GM23338 (cell line): ENCODE data around the gene METRNL. TPM values are rescaled to one million over a fixed set of nuclear protein-coding genes. Genes with fewer than 3 reads are reported as not detected.

Experiments used
- ATAC-seq: fragments of 200-7000 bp; cut with Tn5 transposase; 3 replicates; pipeline ENCODE4 v1.9.1; 2020
- DNase-seq: peaks from one replicate; pipeline ENCODE4 v3.0.0-alpha.2; 2015; ENCODE audit warnings: low spot score
- H2AFZ ChIP-seq: fragments of 200-600 bp; sonication (generic); 2 replicates; pipeline ENCODE4 v1.8.0; 2016; ENCODE audit warnings: antibody characterized with exemption, mild to moderate bottlenecking, moderate library complexity
- H3F3A ChIP-seq: fragments of 200-600 bp; sonication (generic); replicated peaks from 2 replicates; pipeline ENCODE4 v1.8.0; 2017; ENCODE audit warnings: antibody characterized with exemption, mixed run types, low read depth
- H3K27ac ChIP-seq: fragments of 200-600 bp; sonication (generic); 2 replicates; pipeline ENCODE4 v1.6.1; 2016; ENCODE audit warnings: low read depth
- H3K27me3 ChIP-seq: fragments of 200-600 bp; sonication (generic); 2 replicates; pipeline ENCODE4 v1.8.0; 2016; ENCODE audit warnings: mild to moderate bottlenecking, mixed run types, moderate library complexity; ENCODE audit not compliant: insufficient read depth
- H3K36me3 ChIP-seq: fragments of 200-600 bp; sonication (generic); 2 replicates; pipeline ENCODE4 v1.8.0; 2016; ENCODE audit warnings: mild to moderate bottlenecking; ENCODE audit not compliant: insufficient read depth
- H3K4me1 ChIP-seq: fragments of 200-600 bp; sonication (generic); 2 replicates; pipeline ENCODE4 v1.8.0; 2016; ENCODE audit warnings: mild to moderate bottlenecking, moderate library complexity; ENCODE audit not compliant: insufficient read depth
- H3K4me2 ChIP-seq: fragments of 200-600 bp; sonication (generic); 2 replicates; pipeline ENCODE4 v1.7.1; 2017; ENCODE audit warnings: mixed run types
- H3K4me3 ChIP-seq: fragments of 200-600 bp; sonication (generic); 2 replicates; pipeline ENCODE4 v1.6.1; 2016; ENCODE audit warnings: mixed run types
- H3K79me2 ChIP-seq: fragments of 200-600 bp; sonication (generic); replicated peaks from 2 replicates; pipeline ENCODE4 v1.8.0; 2017; ENCODE audit warnings: mild to moderate bottlenecking; ENCODE audit not compliant: insufficient read depth
- H3K9me2 ChIP-seq: fragments of 200-600 bp; sonication (generic); 2 replicates; pipeline ENCODE4 v1.8.0; 2017; ENCODE audit not compliant: insufficient read depth
- H4K20me1 ChIP-seq: fragments of 200-600 bp; sonication (generic); replicated peaks from 2 replicates; pipeline ENCODE4 v1.8.0; 2017; ENCODE audit warnings: mild to moderate bottlenecking; ENCODE audit not compliant: insufficient read depth
- H3K27ac Mint-ChIP-seq: 2 replicates; pipeline ENCODE4 v1.8.0; 2020; ENCODE audit warnings: inconsistent platforms, mild to moderate bottlenecking, moderate library complexity, mixed read lengths
- H3K27me3 Mint-ChIP-seq: 3 replicates; pipeline ENCODE4 v1.8.0; 2022; ENCODE audit warnings: low read depth, mild to moderate bottlenecking, moderate library complexity, mixed read lengths, inconsistent platforms; ENCODE audit not compliant: insufficient read depth, poor library complexity
- H3K36me3 Mint-ChIP-seq: 3 replicates; pipeline ENCODE4 v1.8.0; 2021; ENCODE audit warnings: low read depth, mild to moderate bottlenecking, inconsistent platforms, moderate library complexity, mixed read lengths
- H3K4me1 Mint-ChIP-seq: 3 replicates; pipeline ENCODE4 v1.8.0; 2020; ENCODE audit warnings: mild to moderate bottlenecking, inconsistent platforms, mixed read lengths
- H3K4me3 Mint-ChIP-seq: 3 replicates; pipeline ENCODE4 v1.8.0; 2021; ENCODE audit warnings: moderate library complexity, mild to moderate bottlenecking, inconsistent platforms, mixed read lengths
- H3K9me3 Mint-ChIP-seq: 3 replicates; pipeline ENCODE4 v1.8.0; 2020; ENCODE audit warnings: moderate library complexity, mild to moderate bottlenecking, inconsistent platforms, mixed read lengths
- CREB1 ChIP-seq: fragments of 250-450 bp; sonication (Bioruptor Pico); IDR thresholded peaks from 2 replicates; pipeline ENCODE4 v1.5.0; 2020; ENCODE audit warnings: low read depth, mild to moderate bottlenecking, moderate library complexity
- EZH2 ChIP-seq: fragments of 200-600 bp; sonication (generic); IDR thresholded peaks from one replicate; pipeline ENCODE4 v1.8.0; 2017; ENCODE audit warnings: antibody characterized with exemption, mild to moderate bottlenecking, low read depth; ENCODE audit not compliant: unreplicated experiment
- EZH2phosphoT487 ChIP-seq: fragments of 200-600 bp; sonication (generic); IDR thresholded peaks from one replicate; pipeline ENCODE4 v1.8.1; 2018; ENCODE audit warnings: antibody characterized with exemption; ENCODE audit not compliant: unreplicated experiment
- JUNB ChIP-seq: IDR thresholded peaks from one replicate; pipeline ENCODE4 v1.6.1; 2016; ENCODE audit warnings: antibody characterized with exemption; ENCODE audit not compliant: unreplicated experiment
- NANOG ChIP-seq: IDR thresholded peaks from 2 replicates; pipeline ENCODE4 v1.6.1; 2016; ENCODE audit warnings: antibody characterized with exemption, borderline replicate concordance
- POLR2AphosphoS5 ChIP-seq: IDR thresholded peaks from 2 replicates; pipeline ENCODE4 v1.6.1; 2016; ENCODE audit warnings: antibody characterized with exemption, low read depth
- STAT1 ChIP-seq: IDR thresholded peaks from one replicate; pipeline ENCODE4 v1.6.1; 2016; ENCODE audit warnings: antibody characterized with exemption; ENCODE audit not compliant: unreplicated experiment
- ZNF114 ChIP-seq: fragments of 250-450 bp; sonication (Bioruptor Pico); IDR thresholded peaks from 2 replicates; pipeline ENCODE4 v1.5.0; 2020; ENCODE audit warnings: mild to moderate bottlenecking, moderate library complexity
- ZNF331 ChIP-seq: fragments of 250-450 bp; sonication (Bioruptor Pico); IDR thresholded peaks from 2 replicates; pipeline ENCODE4 v1.5.0; 2020; ENCODE audit warnings: low read depth, mild to moderate bottlenecking, moderate library complexity
- polyA plus RNA-seq: library from polyadenylated mRNA; unstranded; fragments of >200 nt; fragmentation: Nextera tagmentation; extraction: Ambion mirVana; gene quantifications from 2 replicates; pipeline ENCODE4 v1.2.1, GENCODE V29; 2016
- total RNA-seq: library from RNA; depleted of rRNA; stranded (reverse); fragments of >200 nt; shearing (Covaris generic); gene quantifications from 2 replicates; pipeline ENCODE4 v1.2.3, GENCODE V29; 2014
- TF ChIP-seq, protein P1 (sequence below), 2 experiments: fragments of 200-600 bp in 1 of 2; sonication (generic) in 1 of 2; conservative IDR thresholded peaks; 2 replicates each; pipeline versions ENCODE4 v1.5.1 to v1.6.1; 2016 to 2017; ENCODE audit warnings: antibody characterized with exemption in 2 of 2, low read depth in 2 of 2, mild to moderate bottlenecking in 2 of 2, moderate library complexity in 1 of 2
- TF ChIP-seq, protein P2 (sequence below): IDR thresholded peaks from one replicate; pipeline ENCODE4 v1.6.1; 2018; ENCODE audit warnings: antibody characterized with exemption; ENCODE audit not compliant: unreplicated experiment
- TF ChIP-seq, protein P3 (sequence below): fragments of 250-450 bp; sonication (Bioruptor Pico); IDR thresholded peaks from 2 replicates; pipeline ENCODE4 v1.5.0; 2020; ENCODE audit warnings: mild to moderate bottlenecking, moderate library complexity
- TF ChIP-seq, protein P4 (sequence below): IDR thresholded peaks from 2 replicates; pipeline ENCODE4 v1.6.1; 2016; ENCODE audit warnings: antibody characterized with exemption

Gene METRNL
- total and polyA plus RNA-seq, 2 experiments from 2014 or later, result 12.2 to 20.2 TPM

DNA sequence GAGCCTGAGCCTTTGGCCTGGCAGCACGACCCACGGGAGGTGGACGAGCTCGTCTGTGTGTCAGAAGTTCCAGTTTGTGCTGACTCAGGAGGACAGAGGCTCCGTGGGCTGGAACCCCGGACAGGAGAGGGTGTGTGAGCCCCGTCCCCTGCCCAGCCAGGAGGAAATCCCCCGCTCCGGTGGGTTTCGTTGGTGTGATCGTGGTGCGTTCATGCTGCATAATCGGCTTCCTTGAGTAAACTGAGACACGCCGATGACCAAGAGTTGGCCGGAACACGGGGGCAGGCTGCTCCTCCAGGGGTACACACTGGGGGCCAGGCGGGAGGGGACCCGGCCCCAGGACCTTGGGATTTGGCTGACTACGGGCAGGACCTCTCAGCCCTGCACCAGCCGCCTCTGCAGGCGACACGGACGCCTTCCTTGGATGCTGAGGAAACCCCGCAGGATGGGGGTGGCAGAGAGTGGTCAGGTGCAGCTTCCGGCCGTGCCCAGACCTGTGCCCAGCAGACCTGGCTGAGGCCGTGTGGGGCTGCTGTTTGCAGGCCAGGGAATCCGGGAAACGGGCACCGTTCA is 8.5 kb downstream of the METRNL start:
- H3F3A ChIP-seq, result no peaks in the 10 kb centered on the region
- ATAC-seq, result no peak
- 0 out of 2 replicates have a peak overlapping the region, but pooled peaks have one; percentile 50 for H3K27ac ChIP-seq
- Mint-ChIP-seq H3K36me3 (peaks cover 13% of the 10 kb centered on the region; the same call in 2 of the 3 replicates), H3K9me3 (no peaks in the 10 kb centered on the region; the same call in 2 of the 3 replicates), H3K27me3 (peaks cover 8% of the 10 kb centered on the region), H3K4me3 (no peak overlapping the region), H3K4me1 (peaks cover 38% of the 10 kb centered on the region), H3K27ac (no peak overlapping the region)
- no peak overlapping the region for H3K4me3 ChIP-seq
- H3K4me2 ChIP-seq, result no peak overlapping the region
- H3K4me1 ChIP-seq, result peaks cover 14% of the 10 kb centered on the region
- no peaks in the 10 kb centered on the region for H3K27me3 ChIP-seq
- DNase-seq, result no peak
- no peak for TF ChIP-seq EZH2
- no peak for TF ChIP-seq JUNB
- no peak for TF ChIP-seq ZNF331 (CRISPR knock-in tag)
- no peak for TF ChIP-seq STAT1
- TF ChIP-seq, protein P1, sequence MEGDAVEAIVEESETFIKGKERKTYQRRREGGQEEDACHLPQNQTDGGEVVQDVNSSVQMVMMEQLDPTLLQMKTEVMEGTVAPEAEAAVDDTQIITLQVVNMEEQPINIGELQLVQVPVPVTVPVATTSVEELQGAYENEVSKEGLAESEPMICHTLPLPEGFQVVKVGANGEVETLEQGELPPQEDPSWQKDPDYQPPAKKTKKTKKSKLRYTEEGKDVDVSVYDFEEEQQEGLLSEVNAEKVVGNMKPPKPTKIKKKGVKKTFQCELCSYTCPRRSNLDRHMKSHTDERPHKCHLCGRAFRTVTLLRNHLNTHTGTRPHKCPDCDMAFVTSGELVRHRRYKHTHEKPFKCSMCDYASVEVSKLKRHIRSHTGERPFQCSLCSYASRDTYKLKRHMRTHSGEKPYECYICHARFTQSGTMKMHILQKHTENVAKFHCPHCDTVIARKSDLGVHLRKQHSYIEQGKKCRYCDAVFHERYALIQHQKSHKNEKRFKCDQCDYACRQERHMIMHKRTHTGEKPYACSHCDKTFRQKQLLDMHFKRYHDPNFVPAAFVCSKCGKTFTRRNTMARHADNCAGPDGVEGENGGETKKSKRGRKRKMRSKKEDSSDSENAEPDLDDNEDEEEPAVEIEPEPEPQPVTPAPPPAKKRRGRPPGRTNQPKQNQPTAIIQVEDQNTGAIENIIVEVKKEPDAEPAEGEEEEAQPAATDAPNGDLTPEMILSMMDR (conservative IDR thresholded peaks at IDR 0.05; ENCODE audit: low read depth in 2 of 2), result no peak
- TF ChIP-seq ZNF114 (CRISPR knock-in tag), result no peak
- TF ChIP-seq NANOG, result no peak
- TF ChIP-seq, protein P2, sequence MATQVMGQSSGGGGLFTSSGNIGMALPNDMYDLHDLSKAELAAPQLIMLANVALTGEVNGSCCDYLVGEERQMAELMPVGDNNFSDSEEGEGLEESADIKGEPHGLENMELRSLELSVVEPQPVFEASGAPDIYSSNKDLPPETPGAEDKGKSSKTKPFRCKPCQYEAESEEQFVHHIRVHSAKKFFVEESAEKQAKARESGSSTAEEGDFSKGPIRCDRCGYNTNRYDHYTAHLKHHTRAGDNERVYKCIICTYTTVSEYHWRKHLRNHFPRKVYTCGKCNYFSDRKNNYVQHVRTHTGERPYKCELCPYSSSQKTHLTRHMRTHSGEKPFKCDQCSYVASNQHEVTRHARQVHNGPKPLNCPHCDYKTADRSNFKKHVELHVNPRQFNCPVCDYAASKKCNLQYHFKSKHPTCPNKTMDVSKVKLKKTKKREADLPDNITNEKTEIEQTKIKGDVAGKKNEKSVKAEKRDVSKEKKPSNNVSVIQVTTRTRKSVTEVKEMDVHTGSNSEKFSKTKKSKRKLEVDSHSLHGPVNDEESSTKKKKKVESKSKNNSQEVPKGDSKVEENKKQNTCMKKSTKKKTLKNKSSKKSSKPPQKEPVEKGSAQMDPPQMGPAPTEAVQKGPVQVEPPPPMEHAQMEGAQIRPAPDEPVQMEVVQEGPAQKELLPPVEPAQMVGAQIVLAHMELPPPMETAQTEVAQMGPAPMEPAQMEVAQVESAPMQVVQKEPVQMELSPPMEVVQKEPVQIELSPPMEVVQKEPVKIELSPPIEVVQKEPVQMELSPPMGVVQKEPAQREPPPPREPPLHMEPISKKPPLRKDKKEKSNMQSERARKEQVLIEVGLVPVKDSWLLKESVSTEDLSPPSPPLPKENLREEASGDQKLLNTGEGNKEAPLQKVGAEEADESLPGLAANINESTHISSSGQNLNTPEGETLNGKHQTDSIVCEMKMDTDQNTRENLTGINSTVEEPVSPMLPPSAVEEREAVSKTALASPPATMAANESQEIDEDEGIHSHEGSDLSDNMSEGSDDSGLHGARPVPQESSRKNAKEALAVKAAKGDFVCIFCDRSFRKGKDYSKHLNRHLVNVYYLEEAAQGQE, result no peak
- TF ChIP-seq, protein P3, sequence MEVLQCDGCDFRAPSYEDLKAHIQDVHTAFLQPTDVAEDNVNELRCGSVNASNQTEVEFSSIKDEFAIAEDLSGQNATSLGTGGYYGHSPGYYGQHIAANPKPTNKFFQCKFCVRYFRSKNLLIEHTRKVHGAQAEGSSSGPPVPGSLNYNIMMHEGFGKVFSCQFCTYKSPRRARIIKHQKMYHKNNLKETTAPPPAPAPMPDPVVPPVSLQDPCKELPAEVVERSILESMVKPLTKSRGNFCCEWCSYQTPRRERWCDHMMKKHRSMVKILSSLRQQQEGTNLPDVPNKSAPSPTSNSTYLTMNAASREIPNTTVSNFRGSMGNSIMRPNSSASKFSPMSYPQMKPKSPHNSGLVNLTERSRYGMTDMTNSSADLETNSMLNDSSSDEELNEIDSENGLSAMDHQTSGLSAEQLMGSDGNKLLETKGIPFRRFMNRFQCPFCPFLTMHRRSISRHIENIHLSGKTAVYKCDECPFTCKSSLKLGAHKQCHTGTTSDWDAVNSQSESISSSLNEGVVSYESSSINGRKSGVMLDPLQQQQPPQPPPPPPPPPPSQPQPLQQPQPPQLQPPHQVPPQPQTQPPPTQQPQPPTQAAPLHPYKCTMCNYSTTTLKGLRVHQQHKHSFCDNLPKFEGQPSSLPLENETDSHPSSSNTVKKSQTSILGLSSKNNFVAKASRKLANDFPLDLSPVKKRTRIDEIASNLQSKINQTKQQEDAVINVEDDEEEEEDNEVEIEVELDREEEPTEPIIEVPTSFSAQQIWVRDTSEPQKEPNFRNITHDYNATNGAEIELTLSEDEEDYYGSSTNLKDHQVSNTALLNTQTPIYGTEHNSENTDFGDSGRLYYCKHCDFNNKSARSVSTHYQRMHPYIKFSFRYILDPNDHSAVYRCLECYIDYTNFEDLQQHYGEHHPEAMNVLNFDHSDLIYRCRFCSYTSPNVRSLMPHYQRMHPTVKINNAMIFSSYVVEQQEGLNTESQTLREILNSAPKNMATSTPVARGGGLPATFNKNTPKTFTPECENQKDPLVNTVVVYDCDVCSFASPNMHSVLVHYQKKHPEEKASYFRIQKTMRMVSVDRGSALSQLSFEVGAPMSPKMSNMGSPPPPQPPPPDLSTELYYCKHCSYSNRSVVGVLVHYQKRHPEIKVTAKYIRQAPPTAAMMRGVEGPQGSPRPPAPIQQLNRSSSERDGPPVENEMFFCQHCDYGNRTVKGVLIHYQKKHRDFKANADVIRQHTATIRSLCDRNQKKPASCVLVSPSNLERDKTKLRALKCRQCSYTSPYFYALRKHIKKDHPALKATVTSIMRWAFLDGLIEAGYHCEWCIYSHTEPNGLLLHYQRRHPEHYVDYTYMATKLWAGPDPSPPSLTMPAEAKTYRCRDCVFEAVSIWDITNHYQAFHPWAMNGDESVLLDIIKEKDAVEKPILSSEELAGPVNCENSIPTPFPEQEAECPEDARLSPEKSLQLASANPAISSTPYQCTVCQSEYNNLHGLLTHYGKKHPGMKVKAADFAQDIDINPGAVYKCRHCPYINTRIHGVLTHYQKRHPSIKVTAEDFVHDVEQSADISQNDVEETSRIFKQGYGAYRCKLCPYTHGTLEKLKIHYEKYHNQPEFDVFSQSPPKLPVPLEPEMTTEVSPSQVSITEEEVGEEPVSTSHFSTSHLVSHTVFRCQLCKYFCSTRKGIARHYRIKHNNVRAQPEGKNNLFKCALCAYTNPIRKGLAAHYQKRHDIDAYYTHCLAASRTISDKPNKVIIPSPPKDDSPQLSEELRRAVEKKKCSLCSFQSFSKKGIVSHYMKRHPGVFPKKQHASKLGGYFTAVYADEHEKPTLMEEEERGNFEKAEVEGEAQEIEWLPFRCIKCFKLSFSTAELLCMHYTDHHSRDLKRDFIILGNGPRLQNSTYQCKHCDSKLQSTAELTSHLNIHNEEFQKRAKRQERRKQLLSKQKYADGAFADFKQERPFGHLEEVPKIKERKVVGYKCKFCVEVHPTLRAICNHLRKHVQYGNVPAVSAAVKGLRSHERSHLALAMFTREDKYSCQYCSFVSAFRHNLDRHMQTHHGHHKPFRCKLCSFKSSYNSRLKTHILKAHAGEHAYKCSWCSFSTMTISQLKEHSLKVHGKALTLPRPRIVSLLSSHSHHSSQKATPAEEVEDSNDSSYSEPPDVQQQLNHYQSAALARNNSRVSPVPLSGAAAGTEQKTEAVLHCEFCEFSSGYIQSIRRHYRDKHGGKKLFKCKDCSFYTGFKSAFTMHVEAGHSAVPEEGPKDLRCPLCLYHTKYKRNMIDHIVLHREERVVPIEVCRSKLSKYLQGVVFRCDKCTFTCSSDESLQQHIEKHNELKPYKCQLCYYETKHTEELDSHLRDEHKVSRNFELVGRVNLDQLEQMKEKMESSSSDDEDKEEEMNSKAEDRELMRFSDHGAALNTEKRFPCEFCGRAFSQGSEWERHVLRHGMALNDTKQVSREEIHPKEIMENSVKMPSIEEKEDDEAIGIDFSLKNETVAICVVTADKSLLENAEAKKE, result no peak
- no peak for TF ChIP-seq EZH2phosphoT487
- TF ChIP-seq CREB1 (CRISPR knock-in tag), result no peak
- no peak for TF ChIP-seq POLR2AphosphoS5
- TF ChIP-seq, protein P4, sequence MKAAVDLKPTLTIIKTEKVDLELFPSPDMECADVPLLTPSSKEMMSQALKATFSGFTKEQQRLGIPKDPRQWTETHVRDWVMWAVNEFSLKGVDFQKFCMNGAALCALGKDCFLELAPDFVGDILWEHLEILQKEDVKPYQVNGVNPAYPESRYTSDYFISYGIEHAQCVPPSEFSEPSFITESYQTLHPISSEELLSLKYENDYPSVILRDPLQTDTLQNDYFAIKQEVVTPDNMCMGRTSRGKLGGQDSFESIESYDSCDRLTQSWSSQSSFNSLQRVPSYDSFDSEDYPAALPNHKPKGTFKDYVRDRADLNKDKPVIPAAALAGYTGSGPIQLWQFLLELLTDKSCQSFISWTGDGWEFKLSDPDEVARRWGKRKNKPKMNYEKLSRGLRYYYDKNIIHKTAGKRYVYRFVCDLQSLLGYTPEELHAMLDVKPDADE, result no peak
- H3K9me2 ChIP-seq, result no peaks in the 10 kb centered on the region
- H3K79me2 ChIP-seq, result peaks cover 41% of the 10 kb centered on the region
- H4K20me1 ChIP-seq, result no peaks in the 10 kb centered on the region; the same call in 1 of the 2 replicates
- H2AFZ ChIP-seq, result no peak overlapping the region
- H3K36me3 ChIP-seq, result no peaks in the 10 kb centered on the region
